SJSA1 (cell line): Measurements from ENCODE around the gene ZNF19. TPM values are rescaled to one million over a fixed set of nuclear protein-coding genes. Genes with fewer than 3 reads are reported as not detected.

Experiments used
- DNase-seq, 2 experiments: peaks; one replicate each; pipeline ENCODE4 v3.0.0-alpha.2; 2015 to 2020; ENCODE audit warnings: low spot score in 2 of 2, low read depth in 1 of 2
- H3K27ac ChIP-seq: fragments of 250-450 bp; sonication (Bioruptor Pico); 2 replicates; pipeline ENCODE4 v1.5.1; 2020; ENCODE audit warnings: mild to moderate bottlenecking, moderate library complexity
- H3K27me3 ChIP-seq: fragments of 250-450 bp; sonication (Bioruptor Pico); replicated peaks from 2 replicates; pipeline ENCODE4 v1.5.1; 2020; ENCODE audit warnings: mild to moderate bottlenecking, moderate library complexity
- H3K36me3 ChIP-seq: fragments of 250-450 bp; sonication (Bioruptor Pico); 2 replicates; pipeline ENCODE4 v1.5.1; 2020; ENCODE audit warnings: mild to moderate bottlenecking
- H3K4me1 ChIP-seq: fragments of 250-450 bp; sonication (Bioruptor Pico); replicated peaks from 2 replicates; pipeline ENCODE4 v1.6.1; 2021; ENCODE audit warnings: mild to moderate bottlenecking
- H3K4me3 ChIP-seq: fragments of 250-450 bp; sonication (Bioruptor Pico); 2 replicates; pipeline ENCODE4 v1.5.1; 2020; ENCODE audit warnings: mild to moderate bottlenecking
- H3K9me3 ChIP-seq: fragments of 250-450 bp; sonication (Bioruptor Pico); replicated peaks from 2 replicates; pipeline ENCODE4 v1.5.1; 2020; ENCODE audit warnings: mild to moderate bottlenecking
- total RNA-seq: library from RNA; depleted of rRNA; stranded (reverse); fragments of >200 nt; shearing (Covaris generic); gene quantifications from 2 replicates; pipeline ENCODE4 v1.2.3, GENCODE V29; 2014

Gene ZNF19
- total RNA-seq, 1 experiment from 2014 or later = 0.95 TPM

DNA sequence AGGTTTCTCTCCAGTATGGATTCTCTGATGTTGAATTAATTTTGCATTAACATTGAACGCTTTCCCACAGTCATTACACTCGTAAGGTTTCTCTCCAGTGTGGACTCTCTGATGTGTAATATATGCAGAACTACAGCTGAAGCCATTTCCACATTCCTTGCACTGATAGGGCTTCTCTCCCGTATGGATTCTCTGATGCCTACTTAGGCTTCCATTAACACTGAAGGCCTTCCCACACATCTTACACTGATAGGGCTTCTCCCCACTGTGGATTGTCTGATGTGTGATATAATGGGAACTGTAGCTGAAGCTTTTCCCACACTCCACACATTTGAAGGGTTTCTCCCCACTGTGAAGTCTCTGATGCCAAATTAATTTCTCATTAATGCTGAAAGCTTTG is 40.1 kb downstream of the ZNF19 start:
- peaks cover 74% of the 10 kb centered on the region for H3K36me3 ChIP-seq
- H3K4me3 ChIP-seq = no peak overlapping the region
- H3K27me3 ChIP-seq = no peaks in the 10 kb centered on the region
- H3K9me3 ChIP-seq = peaks cover 58% of the 10 kb centered on the region
- H3K4me1 ChIP-seq = no peaks in the 10 kb centered on the region
- DNase-seq = no peak
- H3K27ac ChIP-seq = no peak overlapping the region

DNA sequence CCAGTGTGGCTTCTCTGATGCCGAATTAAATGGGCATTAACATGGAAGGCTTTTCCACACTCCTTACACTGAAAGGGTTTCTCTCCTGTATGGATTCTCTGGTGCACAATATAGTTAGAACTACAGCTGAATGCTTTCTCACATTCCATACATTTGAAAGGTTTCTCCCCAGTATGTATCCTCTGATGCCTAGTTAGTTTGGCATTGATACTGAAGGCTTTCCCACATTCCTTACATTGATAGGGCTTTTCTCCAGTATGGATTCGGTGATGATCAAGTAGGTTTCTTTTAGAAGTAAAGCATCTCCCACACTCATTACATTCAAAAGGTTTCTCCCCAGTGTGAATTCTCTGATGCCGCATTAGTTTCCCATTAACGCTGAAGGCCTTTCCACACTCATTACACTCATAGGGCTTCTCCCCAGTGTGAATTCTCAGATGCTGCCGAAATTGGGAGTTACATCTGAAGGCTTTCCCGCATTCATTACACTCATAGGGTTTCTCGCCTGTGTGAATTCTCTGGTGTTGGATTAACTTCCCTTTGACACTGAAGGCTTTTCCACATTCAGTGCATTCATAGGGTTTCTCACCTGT is 40.8 kb downstream of the ZNF19 start:
- H3K36me3 ChIP-seq = peaks cover 68% of the 10 kb centered on the region
- H3K27ac ChIP-seq = no peak overlapping the region
- H3K4me1 ChIP-seq = no peaks in the 10 kb centered on the region
- H3K9me3 ChIP-seq = peaks cover 58% of the 10 kb centered on the region
- no peaks in the 10 kb centered on the region for H3K27me3 ChIP-seq
- no peak overlapping the region for H3K4me3 ChIP-seq
- DNase-seq = no peak

DNA sequence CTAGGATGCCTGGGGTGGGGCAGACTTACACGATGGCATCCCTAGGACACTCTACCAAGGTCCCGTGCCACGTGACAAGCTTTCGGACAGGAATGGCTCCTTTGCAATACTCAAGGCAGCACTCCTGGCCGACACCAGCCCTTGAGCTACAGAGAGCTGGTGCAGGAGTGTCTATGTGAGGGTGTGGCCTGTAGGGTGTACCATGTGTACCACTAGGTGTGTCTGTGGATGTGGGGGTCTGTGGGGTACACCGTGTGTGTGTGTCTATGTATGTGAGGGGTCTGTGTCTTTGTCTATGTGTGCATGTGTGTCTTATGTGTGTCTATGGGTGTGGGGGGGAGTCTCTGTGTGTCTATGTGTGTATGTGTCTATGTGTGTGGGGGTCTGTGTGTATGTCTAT is 45.4 kb downstream of the ZNF19 start:
- no peaks in the 10 kb centered on the region for H3K4me1 ChIP-seq
- H3K9me3 ChIP-seq = peaks cover 48% of the 10 kb centered on the region
- H3K4me3 ChIP-seq = no peak overlapping the region

DNA sequence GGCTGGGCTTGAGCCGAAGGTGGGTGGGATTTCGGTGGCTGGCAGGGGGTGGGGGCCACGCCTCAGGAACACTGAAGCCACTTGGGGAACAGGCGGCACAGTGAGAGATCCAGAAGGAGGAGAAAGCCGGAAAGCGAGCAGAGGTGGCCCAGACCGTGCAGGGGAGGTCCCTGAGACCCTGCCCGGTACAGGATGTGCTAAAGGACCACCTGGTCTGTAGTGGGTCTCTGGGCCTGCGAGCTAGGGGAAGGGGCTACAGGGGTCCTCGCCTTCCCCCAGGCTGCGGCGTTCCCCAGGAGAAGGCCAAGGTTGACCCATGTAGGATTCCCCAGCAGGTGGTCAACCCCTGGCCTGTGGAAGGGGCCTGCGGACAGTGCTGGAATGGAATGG is 47.1 kb downstream of the ZNF19 start, which contains the start of gene TLE7:
TSS of gene TLE7 (minus strand) at position 4 of the 390 bp plus-strand sequence. CDS start 8,730 bp downstream, outside the sequence.
- no peaks in the 10 kb centered on the region for H3K27me3 ChIP-seq
- DNase-seq = no peak
- H3K4me3 ChIP-seq = no peak within 1 kb of the TSS
- H3K36me3 ChIP-seq = peaks cover 5% of the 10 kb centered on the region
- H3K4me1 ChIP-seq = no peaks in the 10 kb centered on the region
- H3K27ac ChIP-seq = no peak within 1 kb of the TSS
- H3K9me3 ChIP-seq = peaks cover 31% of the 10 kb centered on the region

More for the DNA sequence above, 45.4 kb downstream of the ZNF19 start:
- Histone ChIP-seq H3K36me3 (peaks cover 21% of the 10 kb centered on the region), H3K27me3 (no peaks in the 10 kb centered on the region), H3K27ac (no peak overlapping the region)
- DNase-seq = no peak

DNA sequence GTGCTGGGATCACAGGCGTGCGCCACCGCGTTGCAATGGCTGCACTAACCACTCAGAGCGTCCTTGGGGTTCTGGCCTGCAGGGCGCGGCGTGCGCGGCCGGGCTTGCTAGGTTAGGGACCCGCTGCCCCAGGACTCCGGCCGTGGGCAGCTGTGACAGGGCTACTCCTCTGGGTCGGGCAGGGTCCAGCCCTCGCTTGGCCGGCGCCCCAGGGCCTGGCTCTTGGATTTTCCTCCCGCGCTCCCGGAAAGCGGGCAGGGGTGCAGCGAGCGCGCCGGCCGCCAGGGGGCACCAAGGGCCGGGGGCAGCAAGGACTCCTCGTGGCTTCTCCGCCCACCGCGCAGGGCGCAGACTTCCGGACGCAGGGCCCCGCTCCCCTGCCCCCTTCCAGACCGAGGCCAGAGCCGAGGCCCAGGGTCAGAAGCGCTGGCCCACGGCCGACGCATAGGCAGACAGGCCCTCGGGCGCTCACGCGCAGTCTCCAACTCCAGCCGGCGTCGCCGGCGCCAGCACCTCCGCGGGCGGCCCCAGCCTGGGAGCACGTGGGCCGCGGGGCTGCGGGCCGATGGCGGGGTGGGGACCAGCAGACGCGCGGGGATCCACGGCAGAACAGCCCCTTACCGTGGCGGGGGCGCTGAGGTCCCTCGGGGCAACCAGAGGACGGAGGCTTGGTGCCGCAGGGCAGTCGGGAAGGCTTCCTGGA is 47.6 kb downstream of the ZNF19 start:
- DNase-seq = no peak
- Histone ChIP-seq H3K27ac (no peak overlapping the region), H3K4me1 (no peaks in the 10 kb centered on the region), H3K9me3 (peaks cover 28% of the 10 kb centered on the region), H3K36me3 (no peaks in the 10 kb centered on the region), H3K4me3 (no peak overlapping the region), H3K27me3 (no peaks in the 10 kb centered on the region)

DNA sequence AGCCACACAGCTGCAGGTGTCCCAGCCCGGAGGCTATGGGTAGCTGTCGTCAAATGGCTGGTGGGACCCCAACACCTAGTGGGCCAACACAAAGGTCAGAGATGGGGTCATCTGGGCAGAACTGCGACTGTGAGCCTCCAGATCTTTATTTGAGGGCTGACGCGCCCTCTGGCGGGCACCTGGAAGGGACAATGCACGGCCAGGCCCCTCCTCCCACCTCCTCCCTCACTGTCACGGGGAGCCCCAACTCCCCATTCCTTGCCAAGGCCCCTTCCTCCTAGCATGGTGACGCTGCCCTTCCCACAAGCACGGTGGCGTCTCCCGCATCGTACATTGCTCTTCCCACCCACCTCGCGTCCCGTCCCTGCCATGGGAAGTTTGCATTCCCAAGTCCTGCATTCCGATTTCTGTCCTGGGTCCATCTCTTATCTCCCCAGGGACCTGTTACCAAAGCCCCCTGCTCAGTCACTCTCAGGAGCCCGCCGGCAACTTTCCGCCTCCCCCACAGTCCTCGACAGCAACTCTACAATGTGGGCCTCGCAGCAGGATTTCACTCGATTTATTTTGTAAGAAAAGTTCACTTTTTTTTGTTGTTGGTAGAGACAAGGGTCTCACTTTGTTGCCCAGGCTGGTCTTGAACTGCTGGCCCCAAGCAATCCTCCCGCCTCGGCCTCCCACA is 48.3 kb downstream of the ZNF19 start:
- DNase-seq = no peak
- Histone ChIP-seq H3K27me3 (no peaks in the 10 kb centered on the region), H3K27ac (no peak overlapping the region), H3K36me3 (no peaks in the 10 kb centered on the region), H3K9me3 (peaks cover 28% of the 10 kb centered on the region), H3K4me3 (no peak overlapping the region), H3K4me1 (no peaks in the 10 kb centered on the region)

DNA sequence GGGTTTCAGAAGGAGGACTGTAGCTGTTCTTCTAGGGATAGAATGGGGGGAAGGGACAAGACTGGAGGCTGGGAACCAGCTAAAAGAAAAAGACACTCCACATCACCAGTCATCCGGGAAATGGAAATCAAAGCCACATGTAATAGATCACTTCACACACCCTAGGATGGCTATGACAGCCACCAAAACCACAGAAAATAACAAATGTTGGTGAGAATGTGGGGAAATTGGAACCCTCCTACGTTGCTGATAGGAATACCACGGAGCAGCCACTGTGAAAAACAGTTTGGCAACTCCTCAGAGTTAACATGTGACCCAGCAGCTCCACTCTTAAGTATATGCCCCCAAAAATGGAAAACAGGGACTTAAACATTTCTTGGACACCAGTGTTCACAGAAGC is 49.6 kb downstream of the ZNF19 start:
- H3K27me3 ChIP-seq = no peaks in the 10 kb centered on the region
- H3K4me1 ChIP-seq = no peaks in the 10 kb centered on the region
- H3K4me3 ChIP-seq = no peak overlapping the region
- H3K27ac ChIP-seq = no peak overlapping the region
- H3K36me3 ChIP-seq = no peaks in the 10 kb centered on the region
- no peak for DNase-seq
- peaks cover 22% of the 10 kb centered on the region for H3K9me3 ChIP-seq

DNA sequence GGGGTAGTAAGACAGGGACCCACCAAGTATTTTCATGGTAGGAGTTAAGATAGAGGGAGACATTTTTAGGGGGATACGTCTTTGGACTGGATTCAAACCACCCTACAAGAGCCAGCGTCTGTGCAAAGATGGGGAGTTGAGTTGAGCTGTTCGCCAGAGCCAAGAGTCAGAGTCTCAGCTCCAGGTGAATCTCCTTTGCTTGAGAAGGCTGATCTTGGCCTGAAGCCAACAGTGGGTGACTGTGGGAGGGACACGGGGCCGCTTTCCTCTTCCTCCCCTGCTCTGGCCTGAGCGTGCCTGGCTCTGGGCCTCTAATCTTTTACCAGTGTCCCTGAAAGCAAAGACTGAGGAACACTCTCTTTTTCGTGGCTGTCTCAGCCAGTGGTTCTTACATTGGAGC is 52.7 kb downstream of the ZNF19 start:
- Histone ChIP-seq H3K27me3 (no peaks in the 10 kb centered on the region), H3K9me3 (peaks cover 17% of the 10 kb centered on the region), H3K4me1 (no peaks in the 10 kb centered on the region), H3K36me3 (no peaks in the 10 kb centered on the region), H3K27ac (no peak overlapping the region), H3K4me3 (no peak overlapping the region)
- DNase-seq = no peak

DNA sequence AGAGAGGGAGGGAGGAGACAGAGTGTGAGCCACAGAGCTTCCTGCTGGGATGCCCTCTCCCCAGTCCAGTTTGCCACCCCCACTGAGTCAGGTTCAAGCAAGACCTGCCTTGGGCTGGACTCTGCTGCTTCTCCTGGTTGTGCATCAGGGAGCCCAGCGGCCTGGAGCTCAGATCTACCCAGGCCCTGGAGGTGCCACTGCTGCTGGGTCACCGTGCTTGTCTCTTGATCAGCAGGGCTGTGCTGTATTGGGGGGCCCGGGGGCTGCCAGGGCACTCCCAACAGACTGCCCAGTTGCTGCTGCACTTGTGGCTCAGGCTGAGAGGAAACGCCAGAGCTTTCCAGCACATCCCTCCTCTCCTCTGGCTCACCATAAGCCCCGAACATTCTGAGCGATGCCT is 56.2 kb downstream of the ZNF19 start:
- Histone ChIP-seq H3K27ac (no peak overlapping the region), H3K27me3 (no peaks in the 10 kb centered on the region)
- no peak for DNase-seq

DNA sequence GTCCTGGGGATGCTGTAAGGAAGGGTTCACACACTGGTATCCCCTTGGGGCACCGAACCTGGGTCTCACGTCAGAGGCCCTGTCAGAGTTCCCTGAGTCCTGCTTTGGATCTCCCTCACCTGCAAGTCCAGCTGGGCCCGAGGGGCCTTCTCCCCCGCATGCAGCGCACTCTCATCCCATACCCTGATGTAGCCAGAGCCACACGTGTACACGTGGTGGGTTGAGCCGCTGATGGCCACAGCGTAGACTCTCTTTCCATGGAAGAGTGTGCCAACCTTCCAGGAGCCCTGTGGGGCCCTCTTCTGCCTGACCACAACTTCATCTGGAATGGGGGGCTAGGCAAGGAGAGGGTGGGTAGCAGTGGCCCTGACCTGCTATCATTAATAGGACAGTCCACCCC is 57.1 kb downstream of the ZNF19 start:
- no peaks in the 10 kb centered on the region for H3K9me3 ChIP-seq
- H3K36me3 ChIP-seq = no peaks in the 10 kb centered on the region
- H3K4me1 ChIP-seq = no peaks in the 10 kb centered on the region
- DNase-seq = no peak
- no peak overlapping the region for H3K27ac ChIP-seq
- H3K27me3 ChIP-seq = peaks cover 4% of the 10 kb centered on the region; the same call in 1 of the 2 replicates
- H3K4me3 ChIP-seq = no peak overlapping the region

More for the DNA sequence above, 56.2 kb downstream of the ZNF19 start:
- Histone ChIP-seq H3K4me3 (no peak overlapping the region), H3K9me3 (no peaks in the 10 kb centered on the region), H3K36me3 (no peaks in the 10 kb centered on the region), H3K4me1 (no peaks in the 10 kb centered on the region)

DNA sequence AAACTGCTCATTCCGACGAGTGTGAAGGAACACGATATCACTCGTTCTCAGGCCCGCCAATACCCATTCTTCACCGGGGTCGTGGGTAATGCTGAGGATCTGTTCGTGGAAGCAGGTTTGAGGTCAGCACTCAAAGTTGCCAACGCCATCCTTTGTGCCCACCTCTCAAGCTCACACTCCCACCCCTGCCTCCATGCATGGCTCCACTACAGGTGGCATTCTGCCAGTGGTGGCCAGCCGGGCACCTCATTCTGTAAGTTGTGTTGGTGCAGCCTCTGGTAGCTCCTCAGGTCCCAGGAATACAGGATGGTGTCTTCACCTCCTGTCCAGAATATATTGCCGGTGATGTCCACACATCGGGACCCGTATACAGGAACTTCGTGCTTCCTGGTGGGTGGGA is 57.9 kb downstream of the ZNF19 start:
- H3K27ac ChIP-seq = no peak overlapping the region
- no peak overlapping the region for H3K4me3 ChIP-seq
- H3K9me3 ChIP-seq = peaks cover 2% of the 10 kb centered on the region; the same call in 1 of the 2 replicates
- peaks cover 6% of the 10 kb centered on the region for H3K27me3 ChIP-seq
- H3K36me3 ChIP-seq = no peaks in the 10 kb centered on the region
- H3K4me1 ChIP-seq = no peaks in the 10 kb centered on the region; the same call in 1 of the 2 replicates
- no peak for DNase-seq

DNA sequence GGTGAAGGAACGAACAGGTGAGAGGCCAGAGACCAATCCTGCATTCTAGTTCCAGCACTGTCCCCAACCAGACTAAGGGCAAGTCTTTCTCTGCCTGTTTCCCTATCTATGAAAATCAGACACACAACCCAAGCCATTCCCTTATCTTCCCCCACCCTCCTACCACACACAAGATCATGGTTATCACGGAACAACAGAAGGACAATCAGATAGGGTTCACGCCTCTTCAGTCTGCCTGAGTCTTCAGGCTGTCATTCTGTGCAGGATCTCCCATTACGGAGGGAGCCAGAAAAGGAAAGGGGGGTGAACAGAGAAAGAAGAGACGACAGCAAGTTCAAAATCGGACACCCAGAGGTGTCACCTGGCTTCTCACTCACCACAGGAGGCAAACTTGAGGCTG is 58.4 kb downstream of the ZNF19 start:
- H3K4me1 ChIP-seq = no peaks in the 10 kb centered on the region; the same call in 1 of the 2 replicates
- peaks cover 10% of the 10 kb centered on the region for H3K27me3 ChIP-seq
- no peak for DNase-seq
- no peak overlapping the region for H3K4me3 ChIP-seq
- peaks cover 5% of the 10 kb centered on the region; the same call in 1 of the 2 replicates for H3K9me3 ChIP-seq
- no peak overlapping the region for H3K27ac ChIP-seq
- H3K36me3 ChIP-seq = no peaks in the 10 kb centered on the region

DNA sequence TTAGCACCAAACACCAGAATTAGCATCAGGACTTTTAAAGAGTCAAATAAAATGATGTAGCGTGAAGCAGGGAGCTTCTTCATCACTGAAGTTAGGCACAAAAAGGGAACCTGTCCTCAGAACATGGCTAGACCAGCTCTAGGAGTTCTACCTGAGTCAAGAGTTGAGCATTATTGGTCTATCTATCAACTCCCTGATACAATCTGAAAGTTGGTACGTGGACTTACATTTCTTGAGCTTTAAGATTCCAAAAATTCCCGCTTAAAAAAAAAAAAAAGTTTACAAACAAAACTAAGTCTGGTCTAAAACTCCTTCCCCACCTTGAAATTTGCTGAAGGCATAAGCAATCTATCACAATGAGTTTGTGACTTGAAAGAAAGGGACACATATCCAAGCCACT is 59.5 kb downstream of the ZNF19 start:
- Histone ChIP-seq H3K27me3 (peaks cover 19% of the 10 kb centered on the region), H3K9me3 (peaks cover 5% of the 10 kb centered on the region; the same call in 1 of the 2 replicates), H3K4me3 (no peak overlapping the region), H3K4me1 (no peaks in the 10 kb centered on the region; the same call in 1 of the 2 replicates), H3K27ac (no peak overlapping the region), H3K36me3 (no peaks in the 10 kb centered on the region)
- no peak for DNase-seq

DNA sequence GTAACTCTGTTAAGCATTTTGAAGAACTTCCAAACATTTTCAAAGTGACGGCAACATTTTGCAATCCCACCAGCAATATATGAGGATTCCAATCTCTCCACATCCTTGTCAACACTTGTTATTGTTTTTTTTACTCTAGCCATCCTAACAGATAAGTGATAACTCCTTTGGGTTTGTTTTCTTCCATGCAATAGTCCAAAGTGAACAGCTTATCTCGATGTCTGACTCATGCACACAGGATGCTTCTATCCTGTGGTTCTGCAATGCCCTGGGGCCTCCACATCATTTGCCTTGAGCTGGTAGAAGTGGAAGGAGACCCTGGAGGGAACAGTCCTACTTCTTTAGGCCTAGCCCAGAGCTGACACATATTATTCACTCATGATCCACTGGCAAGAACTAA is 60.2 kb downstream of the ZNF19 start:
- Histone ChIP-seq H3K36me3 (no peaks in the 10 kb centered on the region), H3K27ac (no peak overlapping the region), H3K4me1 (no peaks in the 10 kb centered on the region; the same call in 1 of the 2 replicates), H3K9me3 (peaks cover 5% of the 10 kb centered on the region; the same call in 1 of the 2 replicates), H3K4me3 (no peak overlapping the region), H3K27me3 (peaks cover 26% of the 10 kb centered on the region)
- DNase-seq = no peak
